Lung (tissue), 12 donors: ENCODE measurements around the gene MPV17. TPM values are rescaled to one million over a fixed set of nuclear protein-coding genes. Genes with fewer than 3 reads are reported as not detected.
A peak's percentile ranks its signal among the peaks of the same experiment; 100 is the strongest.
"Not testable (repeated sequence)": the region's sequence is repeated elsewhere in the genome, so short reads cannot be mapped to it uniquely, and the experiment has no call there.

Source experiments
- ATAC-seq: fragments of 200-7000 bp; cut with Tn5 transposase; one replicate; pipeline ENCODE4 v1.9.1; 2020; ENCODE audit warnings: moderate number of reproducible peaks; ENCODE audit not compliant: insufficient read depth, low FRiP score
- DNase-seq, 3 donors: peaks; one replicate each; pipeline ENCODE4 v3.0.0-alpha.2; 2013 to 2017
- H3K27ac ChIP-seq, 2 donors: one replicate each; pipeline ENCODE4 v1.5.1; 2013; ENCODE audit warnings: mild to moderate bottlenecking in 2 of 2, moderate library complexity in 2 of 2, control low read depth in 1 of 2, inconsistent platforms in 1 of 2, low read depth in 1 of 2, low read length in 1 of 2
- H3K27me3 ChIP-seq, 3 donors: one replicate each; pipeline ENCODE4 v1.5.1; 2013; ENCODE audit warnings: low read length in 2 of 3; ENCODE audit not compliant: control insufficient read depth in 3 of 3, insufficient read depth in 3 of 3
- H3K36me3 ChIP-seq, 4 donors: one replicate each; pipeline ENCODE4 v1.5.1; 2013; ENCODE audit warnings: low read length in 4 of 4, mild to moderate bottlenecking in 1 of 4, moderate library complexity in 1 of 4; ENCODE audit not compliant: control insufficient read depth in 4 of 4, insufficient read depth in 4 of 4
- H3K4me1 ChIP-seq, 5 donors: one replicate each; pipeline ENCODE4 v1.5.1; 2013; ENCODE audit warnings: low read length in 5 of 5, mild to moderate bottlenecking in 2 of 5, moderate library complexity in 1 of 5; ENCODE audit not compliant: control insufficient read depth in 5 of 5, insufficient read depth in 5 of 5
- H3K4me3 ChIP-seq: one replicate; pipeline ENCODE4 v1.5.1; 2013; ENCODE audit warnings: mild to moderate bottlenecking, control low read depth, moderate library complexity
- H3K9ac ChIP-seq, 2 donors: one replicate each; pipeline ENCODE4 v1.5.1; 2013; ENCODE audit warnings: low read length in 2 of 2, control low read depth in 1 of 2; ENCODE audit not compliant: insufficient read depth in 1 of 2
- H3K9me3 ChIP-seq, 4 donors: one replicate each; pipeline ENCODE4 v1.5.1; 2013; ENCODE audit warnings: low read length in 3 of 4, mild to moderate bottlenecking in 1 of 4, moderate library complexity in 1 of 4; ENCODE audit not compliant: control insufficient read depth in 4 of 4, insufficient read depth in 3 of 4
- WGBS, 2 donors: extraction: QIAGEN DNeasy Blood & Tissue Kit; methylation state at CpG; one replicate each; pipeline ENCODE4 v1.1.7; 2013; 5-methylcytosine and 5-hydroxymethylcytosine counted together
- polyA plus RNA-seq, 2 donors: library from polyadenylated mRNA; stranded (reverse); fragments of 200-250 nt; gene quantifications; one replicate each; pipeline ENCODE4 v1.2.1, GENCODE V29; 2013
- total RNA-seq, 2 donors: library from RNA; depleted of rRNA in 1 of 2; stranded (reverse); fragments of >200 nt in 1 of 2; gene quantifications; one replicate each; pipeline ENCODE4 v1.2.1, GENCODE V29; 2014 to 2021
- TF ChIP-seq, protein P1 (sequence below): IDR thresholded peaks from 2 replicates; pipeline ENCODE4 v1.5.1; 2012; ENCODE audit warnings: mild to moderate bottlenecking; ENCODE audit errors: control extremely low read depth, extremely low read depth
- donor health status: control.
- donor health status: control.
- donor health status: Bipolar disorder and iron deficiency.
- donor health status: healthy.
- donor health status: DM: yes; HTN: yes; CAD: no.

The MPV17 gene
- total and polyA plus RNA-seq, 4 donors: 42.1 to 224 (median 98.7) TPM

DNA sequence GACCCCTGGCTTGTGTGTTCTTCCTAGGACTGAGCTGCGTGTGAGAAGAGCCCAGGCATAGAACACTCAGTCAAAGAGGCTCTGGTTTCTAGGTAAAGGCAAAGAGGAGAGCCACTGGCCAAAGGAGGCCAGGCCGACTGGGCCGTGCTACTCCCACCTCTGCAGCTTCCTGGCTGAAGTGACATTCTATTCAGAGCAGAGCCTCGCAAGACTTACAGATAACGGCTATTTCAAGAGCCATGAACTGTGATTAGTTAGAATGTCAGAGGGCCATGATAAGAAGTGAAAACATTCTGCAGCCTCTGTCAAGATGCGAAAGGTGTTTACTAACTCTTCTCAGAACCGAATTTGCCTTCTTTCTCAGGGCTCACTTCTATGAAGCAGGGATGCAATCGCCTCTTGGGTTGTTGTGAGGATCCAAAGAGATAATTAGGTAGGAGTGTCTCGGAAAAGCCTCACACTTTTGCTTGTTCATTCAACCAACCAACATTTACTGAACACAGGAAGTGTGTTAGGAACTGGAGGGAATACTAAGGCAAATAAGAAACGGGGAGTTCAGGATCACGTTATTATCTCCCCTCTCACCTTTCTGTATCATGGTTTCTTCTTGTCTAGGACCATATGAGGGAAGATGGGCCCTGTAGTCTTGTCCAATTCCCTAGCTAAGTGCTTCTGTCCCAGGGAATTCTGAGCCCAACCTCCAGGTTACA, 51.1 kb downstream of the MPV17 start:
- Histone ChIP-seq H3K36me3 (no peaks in the 10 kb centered on the region), H3K9me3 (no peaks in the 10 kb centered on the region), H3K4me3 (no peak overlapping the region), H3K27ac (peak overlapping the region in 1 of 2 donors; percentile 84), H3K4me1 (peaks cover 0 to 3% (median 0%) of the 10 kb centered on the region in 5 donors), H3K9ac (no peak overlapping the region), H3K27me3 (peaks cover 0 to 23% (median 21%) of the 10 kb centered on the region in 3 donors)
- TF ChIP-seq, protein P1, sequence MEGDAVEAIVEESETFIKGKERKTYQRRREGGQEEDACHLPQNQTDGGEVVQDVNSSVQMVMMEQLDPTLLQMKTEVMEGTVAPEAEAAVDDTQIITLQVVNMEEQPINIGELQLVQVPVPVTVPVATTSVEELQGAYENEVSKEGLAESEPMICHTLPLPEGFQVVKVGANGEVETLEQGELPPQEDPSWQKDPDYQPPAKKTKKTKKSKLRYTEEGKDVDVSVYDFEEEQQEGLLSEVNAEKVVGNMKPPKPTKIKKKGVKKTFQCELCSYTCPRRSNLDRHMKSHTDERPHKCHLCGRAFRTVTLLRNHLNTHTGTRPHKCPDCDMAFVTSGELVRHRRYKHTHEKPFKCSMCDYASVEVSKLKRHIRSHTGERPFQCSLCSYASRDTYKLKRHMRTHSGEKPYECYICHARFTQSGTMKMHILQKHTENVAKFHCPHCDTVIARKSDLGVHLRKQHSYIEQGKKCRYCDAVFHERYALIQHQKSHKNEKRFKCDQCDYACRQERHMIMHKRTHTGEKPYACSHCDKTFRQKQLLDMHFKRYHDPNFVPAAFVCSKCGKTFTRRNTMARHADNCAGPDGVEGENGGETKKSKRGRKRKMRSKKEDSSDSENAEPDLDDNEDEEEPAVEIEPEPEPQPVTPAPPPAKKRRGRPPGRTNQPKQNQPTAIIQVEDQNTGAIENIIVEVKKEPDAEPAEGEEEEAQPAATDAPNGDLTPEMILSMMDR: no peak
- DNase-seq (no peak), ATAC-seq (no peak)
- WGBS, 2 donors: 63 to 77% methylated on average over 11 of the region's 11 CpGs

DNA sequence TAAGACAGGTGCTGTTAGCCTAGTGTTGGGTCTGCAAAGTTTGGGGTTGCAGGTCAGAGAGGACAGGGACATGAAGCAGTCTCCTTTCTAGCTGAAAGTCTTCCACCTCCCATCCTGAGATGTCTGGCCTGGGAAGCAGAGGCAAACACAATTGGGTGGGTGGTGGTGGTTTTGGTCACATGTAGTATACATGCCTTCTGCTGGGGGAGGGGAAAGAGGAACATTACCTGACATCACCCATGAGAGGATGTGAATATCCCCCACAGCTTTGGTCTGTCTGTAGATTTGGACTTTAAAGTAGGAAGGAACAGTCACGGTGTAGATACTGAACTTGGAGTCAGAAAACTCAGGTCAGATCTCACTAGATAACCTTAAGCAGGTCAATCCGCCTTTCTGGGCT, 52.2 kb downstream of the MPV17 start:
- no peak overlapping the region for H3K4me3 ChIP-seq
- H3K9ac ChIP-seq: no peak overlapping the region
- ATAC-seq (no peak), DNase-seq (no peak)
- no peaks in the 10 kb centered on the region for H3K36me3 ChIP-seq
- peaks cover 0 to 3% (median 0%) of the 10 kb centered on the region in 5 donors for H3K4me1 ChIP-seq
- 64 to 66% methylated on average over 2 of the region's 2 CpGs for WGBS, 2 donors
- peak overlapping the region in 1 of 2 donors; percentile 84 for H3K27ac ChIP-seq
- TF ChIP-seq, protein P1: no peak
- no peaks in the 10 kb centered on the region for H3K9me3 ChIP-seq
- H3K27me3 ChIP-seq: peaks cover 0 to 30% (median 26%) of the 10 kb centered on the region in 3 donors

DNA sequence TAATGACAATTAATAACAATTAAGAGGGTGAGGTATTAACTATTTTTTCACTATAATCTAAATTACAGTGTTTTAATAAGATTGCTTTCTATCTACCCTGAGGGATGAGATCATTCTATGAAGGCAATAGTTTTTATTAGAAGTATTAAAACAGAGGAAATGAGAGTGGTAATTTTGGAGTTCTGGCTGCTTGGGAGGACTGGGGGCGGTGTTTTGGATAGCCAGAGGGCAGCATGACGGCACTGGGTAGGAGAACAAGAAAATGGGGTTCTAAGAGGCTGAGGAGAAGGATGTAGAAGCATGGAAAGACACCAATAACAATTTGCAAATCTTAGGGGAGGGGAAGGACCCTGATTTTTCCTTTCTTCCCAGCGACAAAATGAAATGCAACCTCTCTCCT, 52.8 kb downstream of the MPV17 start:
- DNase-seq: no peak
- H3K27me3 ChIP-seq: peaks cover 0 to 35% (median 31%) of the 10 kb centered on the region in 3 donors

DNA sequence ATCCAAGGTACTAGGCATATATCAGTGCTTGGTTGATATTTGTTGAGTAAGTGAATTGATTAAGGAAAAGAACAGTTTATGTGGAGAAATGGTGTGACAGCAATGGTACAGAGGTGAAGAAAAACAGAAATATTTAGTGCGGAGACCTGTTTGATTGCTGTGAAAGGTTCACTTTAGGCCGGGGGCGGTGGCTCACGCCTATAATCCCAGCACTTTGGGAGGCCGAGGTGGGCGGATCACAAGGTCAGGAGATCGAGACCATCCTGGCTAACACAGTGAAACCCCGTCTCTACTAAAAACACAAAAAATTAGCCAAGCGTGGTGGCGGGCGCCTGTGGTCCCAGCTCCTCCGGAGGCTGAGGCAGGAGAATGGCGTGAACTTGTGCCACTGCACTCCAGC, 54.6 kb downstream of the MPV17 start:
- H3K4me3 ChIP-seq, H3K9me3 ChIP-seq, H3K9ac ChIP-seq, H3K27ac ChIP-seq, DNase-seq, H3K36me3 ChIP-seq, ATAC-seq, H3K4me1 ChIP-seq: not testable (repeated sequence)
- peaks cover 0 to 52% (median 41%) of the 10 kb centered on the region in 3 donors for H3K27me3 ChIP-seq
- 94 to 98% methylated on average over 13 of the region's 13 CpGs for WGBS, 2 donors

More for the DNA sequence above, 52.8 kb downstream of the MPV17 start:
- TF ChIP-seq, protein P1: no peak
- Histone ChIP-seq H3K4me1 (peaks cover 0 to 3% (median 0%) of the 10 kb centered on the region in 5 donors), H3K36me3 (no peaks in the 10 kb centered on the region), H3K9me3 (no peaks in the 10 kb centered on the region), H3K9ac (no peak overlapping the region), H3K27ac (peak overlapping the region in 1 of 2 donors; percentile 84), H3K4me3 (no peak overlapping the region)
- no peak for ATAC-seq
- 88 to 92% methylated on average over 3 of the region's 3 CpGs for WGBS, 2 donors
